ENCODE measurements around the gene LRRD1.
"Not testable (repeated sequence)": the region's sequence is repeated elsewhere in the genome, so short reads cannot be mapped to it uniquely, and the experiment has no call there.

LRRD1 gene

GRCh38 chr7:92177362-92177761, 1.6 kb downstream of the LRRD1 start:
- Histone ChIP-seq H3K9ac (no peak overlapping the region), H3K79me2 (no peaks in the 10 kb centered on the region), H3K9me3 (ENCODE audit: control insufficient read depth, low read length) (no peaks in the 10 kb centered on the region), H3K27ac (no peak overlapping the region), H2AFZ (no peak overlapping the region), H3K4me3 (ENCODE audit: low read depth, low read length) (no peak overlapping the region), H3K4me1 (no peaks in the 10 kb centered on the region), H3K4me2 (ENCODE audit: low read length) (no peak overlapping the region), H3K36me3 (ENCODE audit: control insufficient read depth, insufficient read depth, low read length) (no peaks in the 10 kb centered on the region), H3K27me3 (ENCODE audit: control insufficient read depth, insufficient read depth, low read length) (no peaks in the 10 kb centered on the region)
- no peak for TF ChIP-seq CTCF (IDR thresholded peaks at IDR 0.05)

GRCh38 chr7:92169529-92169928, 9.4 kb downstream of the LRRD1 start:
- H3K27me3 ChIP-seq (ENCODE audit: control insufficient read depth, insufficient read depth, low read length); H2AFZ ChIP-seq; H3K27ac ChIP-seq; H3K79me2 ChIP-seq; H3K4me2 ChIP-seq (ENCODE audit: low read length); H3K36me3 ChIP-seq (ENCODE audit: control insufficient read depth, insufficient read depth, low read length); H3K9me3 ChIP-seq (ENCODE audit: control insufficient read depth, low read length); H3K9ac ChIP-seq; H3K4me3 ChIP-seq (ENCODE audit: low read depth, low read length); H3K4me1 ChIP-seq: not testable (repeated sequence)

- Histone ChIP-seq H3K4me1 (no peaks in the 10 kb centered on the region), H3K27ac (no peak overlapping the region), H3K9me3 (ENCODE audit: control insufficient read depth, low read length) (no peaks in the 10 kb centered on the region), H3K4me2 (ENCODE audit: low read length) (no peak overlapping the region), H3K27me3 (ENCODE audit: control insufficient read depth, insufficient read depth, low read length) (no peaks in the 10 kb centered on the region), H3K79me2 (no peaks in the 10 kb centered on the region), H3K36me3 (ENCODE audit: control insufficient read depth, insufficient read depth, low read length) (no peaks in the 10 kb centered on the region), H2AFZ (no peak overlapping the region), H3K9ac (no peak overlapping the region), H3K4me3 (ENCODE audit: low read depth, low read length) (no peak overlapping the region)
- no peak for TF ChIP-seq CTCF (IDR thresholded peaks at IDR 0.05)
Measured at GRCh38 chr7:92161271-92161670, 17.7 kb downstream of the LRRD1 start.

- Histone ChIP-seq H3K36me3 (ENCODE audit: control insufficient read depth, insufficient read depth, low read length) (no peaks in the 10 kb centered on the region), H2AFZ (no peak overlapping the region), H3K79me2 (no peaks in the 10 kb centered on the region), H3K4me3 (ENCODE audit: low read depth, low read length) (no peak overlapping the region), H3K4me2 (ENCODE audit: low read length) (no peak overlapping the region), H3K9ac (no peak overlapping the region), H3K9me3 (ENCODE audit: control insufficient read depth, low read length) (no peaks in the 10 kb centered on the region), H3K4me1 (no peaks in the 10 kb centered on the region), H3K27me3 (ENCODE audit: control insufficient read depth, insufficient read depth, low read length) (no peaks in the 10 kb centered on the region), H3K27ac (no peak overlapping the region)
- no peak for TF ChIP-seq CTCF (IDR thresholded peaks at IDR 0.05)
Measured at GRCh38 chr7:92158660-92159575, 20.0 kb downstream of the LRRD1 start.

GRCh38 chr7:92156990-92157389, 22.0 kb downstream of the LRRD1 start:
- Histone ChIP-seq H3K79me2 (no peaks in the 10 kb centered on the region), H3K4me2 (ENCODE audit: low read length) (no peak overlapping the region), H2AFZ (no peak overlapping the region), H3K27me3 (ENCODE audit: control insufficient read depth, insufficient read depth, low read length) (no peaks in the 10 kb centered on the region), H3K4me3 (ENCODE audit: low read depth, low read length) (no peak overlapping the region), H3K9ac (no peak overlapping the region), H3K4me1 (no peaks in the 10 kb centered on the region), H3K36me3 (ENCODE audit: control insufficient read depth, insufficient read depth, low read length) (no peaks in the 10 kb centered on the region), H3K9me3 (ENCODE audit: control insufficient read depth, low read length) (no peaks in the 10 kb centered on the region), H3K27ac (no peak overlapping the region)
- TF ChIP-seq CTCF (IDR thresholded peaks at IDR 0.05), result no peak

All from parathyroid adenoma (tissue), 2 donors.